ENCODE results near the gene HMCES.

The HMCES gene

GRCh38 chr3:129349791-129350190, 71.1 kb downstream of the HMCES start:
- DNase-seq: no peak

GRCh38 chr3:129352045-129352444, 73.4 kb downstream of the HMCES start:
- no peak for TF ChIP-seq POLR2A (IDR thresholded peaks at IDR 0.05; ENCODE audit: low read length)
- TF ChIP-seq GATA1 (IDR thresholded peaks at IDR 0.05; ENCODE audit: low read depth, low read length): no peak
- DNase-seq: no peak

More at GRCh38 chr3:129349791-129350190, 71.1 kb downstream of the HMCES start:
- TF ChIP-seq POLR2A (IDR thresholded peaks at IDR 0.05; ENCODE audit: low read length) (no peak), GATA1 (IDR thresholded peaks at IDR 0.05; ENCODE audit: low read depth, low read length) (no peak)

GRCh38 chr3:129352650-129353588, 74.2 kb downstream of the HMCES start:
- TF ChIP-seq GATA1 (IDR thresholded peaks at IDR 0.05; ENCODE audit: low read depth, low read length) (no peak), POLR2A (IDR thresholded peaks at IDR 0.05; ENCODE audit: low read length) (no peak)
- DNase-seq: no peak

GRCh38 chr3:129353589-129353941, 74.9 kb downstream of the HMCES start:
- DNase-seq: no peak
- TF ChIP-seq POLR2A (IDR thresholded peaks at IDR 0.05; ENCODE audit: low read length): no peak

All from erythroblast (primary cell).